Kidney tubule cell (primary cell): ENCODE measurements around the gene CD40.

ENCODE experiments used
- DNase-seq: peaks from one replicate; pipeline ENCODE4 v3.0.0-alpha.2; 2018; ENCODE audit warnings: low spot score

CD40 gene

DNA sequence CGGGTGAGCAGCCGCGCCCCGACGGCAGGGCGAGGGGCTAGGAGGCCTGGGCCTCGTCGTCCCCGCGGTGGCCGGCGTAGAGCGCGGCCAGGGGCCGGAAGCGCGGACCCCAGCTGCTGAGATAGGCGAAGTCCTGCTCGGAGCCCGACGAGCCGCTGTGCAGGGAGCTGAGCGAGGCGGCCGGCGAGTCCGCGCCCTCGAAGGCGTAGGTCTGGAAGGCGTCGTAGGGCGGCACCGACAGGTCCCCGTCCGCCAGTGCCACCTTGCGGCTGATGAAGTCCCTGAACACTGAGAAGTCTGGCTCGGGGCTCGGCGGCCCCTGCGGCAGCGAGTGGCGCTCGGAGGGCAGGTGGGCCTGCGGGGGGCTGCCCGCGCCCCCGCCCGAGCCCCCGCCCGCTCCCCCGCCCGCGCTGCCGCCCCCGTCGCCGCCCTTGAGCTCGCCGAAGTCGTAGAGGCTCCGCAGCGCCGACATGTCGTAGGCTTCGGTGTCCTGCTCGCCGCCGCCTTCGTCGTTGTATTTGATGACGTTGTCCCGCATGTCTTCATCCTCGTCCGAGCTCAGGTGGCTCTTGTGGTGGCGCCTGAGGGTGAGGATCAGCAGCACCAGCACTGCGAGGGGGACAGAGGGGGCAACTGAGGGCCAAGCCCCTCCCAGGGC lies 56.5 kb downstream of the CD40 start:
- DNase-seq = peak; percentile 48

GRCh38 chr20:46175127-46175494 lies 57.0 kb downstream of the CD40 start:
- DNase-seq = no peak

DNA sequence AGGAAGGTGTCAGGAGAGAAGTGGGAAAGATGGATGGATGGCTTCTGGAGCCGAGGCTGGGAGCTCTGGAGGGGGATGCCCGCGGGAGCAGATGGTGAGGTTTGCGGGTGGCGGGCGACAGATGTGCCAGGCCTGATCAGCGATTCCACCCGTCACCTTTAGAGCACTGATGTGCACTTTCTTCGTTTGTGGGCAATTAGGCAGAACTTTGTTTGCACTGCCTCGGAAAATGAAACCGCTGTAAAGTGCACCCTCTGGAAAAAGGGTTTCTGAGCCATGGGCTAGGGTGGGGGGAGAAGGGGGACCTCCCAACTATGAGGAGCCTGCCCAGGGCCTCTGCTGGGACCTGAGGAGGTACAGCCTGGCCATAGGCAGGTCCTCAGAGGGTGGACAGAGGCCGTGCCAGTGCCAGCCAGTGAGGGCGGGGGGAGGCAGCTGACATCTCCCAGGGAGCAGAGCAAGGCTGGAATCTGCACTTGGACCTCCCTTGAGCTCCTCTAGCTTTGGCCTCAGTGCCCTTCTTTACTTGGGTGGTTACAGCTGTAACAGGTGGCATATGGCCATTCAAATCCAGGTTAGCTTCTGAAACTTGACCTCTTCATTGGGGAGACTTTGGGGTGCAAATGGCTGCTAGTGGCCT lies 58.7 kb downstream of the CD40 start:
- DNase-seq = no peak

DNA sequence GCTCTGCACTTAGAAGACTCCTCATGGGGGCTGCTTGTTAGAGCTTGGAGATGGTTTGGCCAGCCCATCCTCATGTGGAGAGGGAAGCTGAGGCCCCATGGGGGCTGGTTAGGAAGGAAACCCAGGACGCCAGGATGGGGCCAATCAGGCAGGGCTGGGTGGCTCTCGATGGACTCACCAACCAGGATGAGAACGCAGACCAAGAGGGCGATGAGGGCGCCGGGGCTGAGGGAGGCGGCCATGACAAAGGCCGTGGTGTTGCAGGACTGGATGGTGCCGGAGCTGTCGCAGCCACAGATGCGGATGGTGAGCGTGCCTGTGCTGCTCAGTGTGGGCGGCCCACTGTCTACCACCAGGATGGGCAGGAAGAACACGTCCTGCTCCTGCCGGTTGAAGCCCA lies 59.7 kb downstream of the CD40 start:
- no peak for DNase-seq

DNA sequence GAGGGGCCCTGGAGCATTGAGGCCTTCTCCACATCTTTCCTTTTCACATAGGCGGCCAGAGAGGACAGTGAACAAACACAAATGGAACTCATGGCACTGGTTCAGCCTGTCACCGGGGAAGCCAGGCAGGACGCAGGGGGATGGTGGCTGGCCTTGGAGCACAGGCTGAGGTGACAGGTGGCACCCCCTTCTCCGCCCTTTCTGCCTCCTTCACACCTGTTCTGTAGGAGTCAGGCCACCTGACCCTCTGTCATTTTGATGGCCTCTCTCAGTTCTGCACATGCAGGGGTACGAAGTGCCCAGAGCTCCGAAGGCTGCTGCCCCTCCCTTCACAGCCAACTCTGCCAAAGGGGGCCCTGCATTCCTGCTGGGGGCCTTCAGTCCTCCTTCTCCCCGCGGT lies 60.8 kb downstream of the CD40 start:
- no peak for DNase-seq
